AG04450 (cell line): Measurements from ENCODE around the gene VPS4B. TPM values are rescaled to one million over a fixed set of nuclear protein-coding genes. Genes with fewer than 3 reads are reported as not detected.

Experiments used
- CTCF ChIA-PET: fragments of 300-600, 350-600 bp; formaldehyde crosslinking; extraction: SDS; loops from one replicate; lab custom pipeline; 2022; ENCODE audit warnings: antibody characterized with exemption, inconsistent platforms; lab: Charles Lee
- POLR2A ChIA-PET: fragments of 350-600 bp; formaldehyde crosslinking; extraction: SDS; loops from one replicate; lab custom pipeline; 2021; ENCODE audit warnings: antibody characterized with exemption, inconsistent platforms; lab: Yijun Ruan, JAX
- DNase-seq: peaks from one replicate; pipeline ENCODE4 v3.0.0-alpha.2; 2011; ENCODE audit warnings: low read depth, low spot score
- H3K27ac ChIP-seq: one replicate; pipeline ENCODE4 v1.5.1; 2012; ENCODE audit warnings: low read depth, low read length, control low read depth
- H3K27me3 ChIP-seq: one replicate; pipeline ENCODE4 v1.6.0; 2012; ENCODE audit warnings: low read length; ENCODE audit not compliant: control insufficient read depth, insufficient read depth
- H3K4me3 ChIP-seq: 2 replicates; pipeline ENCODE4 v1.5.1; 2011; ENCODE audit warnings: mild to moderate bottlenecking, low read depth, low read length, control low read depth
- H3K9me3 ChIP-seq: 2 replicates; pipeline ENCODE4 v1.5.1; 2012; ENCODE audit warnings: low read length; ENCODE audit not compliant: control insufficient read depth, insufficient read depth
- polyA plus RNA-seq: library from polyadenylated mRNA; depleted of rRNA; stranded (reverse); fragments of >200 nt; gene quantifications from 2 replicates; pipeline ENCODE4 v1.2.3, GENCODE V29; 2011
- TF ChIP-seq, protein P1 (sequence below): IDR thresholded peaks from 2 replicates; pipeline ENCODE4 v1.5.1; 2011; ENCODE audit warnings: low read depth, low read length, control low read depth, inconsistent platforms

The VPS4B gene
- polyA plus RNA-seq, 1 experiment = 34.3 TPM

DNA sequence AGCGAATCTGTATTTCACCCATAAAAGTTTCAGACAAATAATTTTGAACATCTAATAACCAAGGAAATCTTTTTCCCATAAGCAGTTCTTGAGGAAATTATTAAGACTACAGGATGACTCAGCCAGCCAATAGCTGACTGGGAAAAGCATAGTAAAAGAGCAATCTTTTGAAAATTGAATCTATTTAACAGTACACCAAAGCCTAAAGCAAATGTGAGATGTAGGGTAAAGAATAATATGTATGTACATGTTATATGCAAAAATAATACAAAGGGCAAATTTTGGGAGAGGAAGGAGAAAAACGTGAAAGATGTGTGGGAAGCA, 42.7 kb downstream of the VPS4B start:
- CTCF ChIA-PET = no interaction called here
- Histone ChIP-seq H3K27me3 (no peaks in the 10 kb centered on the region), H3K27ac (no peak overlapping the region), H3K9me3 (peaks cover 9% of the 10 kb centered on the region), H3K4me3 (no peak overlapping the region)
- DNase-seq = no peak
- TF ChIP-seq, protein P1, sequence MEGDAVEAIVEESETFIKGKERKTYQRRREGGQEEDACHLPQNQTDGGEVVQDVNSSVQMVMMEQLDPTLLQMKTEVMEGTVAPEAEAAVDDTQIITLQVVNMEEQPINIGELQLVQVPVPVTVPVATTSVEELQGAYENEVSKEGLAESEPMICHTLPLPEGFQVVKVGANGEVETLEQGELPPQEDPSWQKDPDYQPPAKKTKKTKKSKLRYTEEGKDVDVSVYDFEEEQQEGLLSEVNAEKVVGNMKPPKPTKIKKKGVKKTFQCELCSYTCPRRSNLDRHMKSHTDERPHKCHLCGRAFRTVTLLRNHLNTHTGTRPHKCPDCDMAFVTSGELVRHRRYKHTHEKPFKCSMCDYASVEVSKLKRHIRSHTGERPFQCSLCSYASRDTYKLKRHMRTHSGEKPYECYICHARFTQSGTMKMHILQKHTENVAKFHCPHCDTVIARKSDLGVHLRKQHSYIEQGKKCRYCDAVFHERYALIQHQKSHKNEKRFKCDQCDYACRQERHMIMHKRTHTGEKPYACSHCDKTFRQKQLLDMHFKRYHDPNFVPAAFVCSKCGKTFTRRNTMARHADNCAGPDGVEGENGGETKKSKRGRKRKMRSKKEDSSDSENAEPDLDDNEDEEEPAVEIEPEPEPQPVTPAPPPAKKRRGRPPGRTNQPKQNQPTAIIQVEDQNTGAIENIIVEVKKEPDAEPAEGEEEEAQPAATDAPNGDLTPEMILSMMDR = no peak
- POLR2A ChIA-PET = no interaction called here

DNA sequence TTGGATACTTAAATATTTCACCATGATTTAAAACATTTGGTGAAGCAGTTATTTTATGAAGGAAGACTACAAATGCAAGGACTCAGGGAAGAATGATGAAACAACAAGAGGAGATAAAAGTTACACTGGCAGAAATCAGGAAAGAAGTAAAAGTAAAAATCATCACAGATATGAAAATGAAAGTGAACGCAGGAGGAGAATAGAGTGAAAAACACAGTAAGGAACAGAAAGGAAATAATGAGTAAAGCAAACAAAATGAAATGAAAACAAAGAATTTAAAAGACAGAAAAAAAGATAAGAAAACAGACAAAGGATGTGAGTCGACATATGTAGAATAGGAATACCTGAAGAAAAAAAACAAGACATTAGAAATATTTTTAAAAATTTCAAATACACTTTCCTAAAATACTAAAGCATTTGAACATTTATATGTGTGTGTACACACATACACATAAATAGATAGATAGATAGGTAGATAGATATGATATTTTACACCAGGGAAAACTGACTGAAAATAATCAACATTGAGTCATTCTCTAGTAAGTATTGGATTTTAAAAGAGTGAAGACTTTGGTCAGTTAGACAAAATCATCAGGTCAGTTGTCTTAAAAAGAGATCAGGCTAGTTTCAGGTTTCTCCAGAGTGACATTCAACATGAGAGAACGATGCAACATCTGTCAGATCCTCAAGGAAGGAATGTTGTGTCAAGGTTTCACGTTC, 43.2 kb downstream of the VPS4B start:
- ChIA-PET CTCF (interaction anchor here (0.7 kb wide), 1 partner anchor 362 kb away, joined by 6 read pairs; no protein-coding TSS in a partner anchor), POLR2A (no interaction called here)
- H3K9me3 ChIP-seq = peaks cover 9% of the 10 kb centered on the region
- H3K27me3 ChIP-seq = no peaks in the 10 kb centered on the region
- DNase-seq = no peak
- TF ChIP-seq, protein P1 = no peak
- no peak overlapping the region for H3K4me3 ChIP-seq
- no peak overlapping the region for H3K27ac ChIP-seq

DNA sequence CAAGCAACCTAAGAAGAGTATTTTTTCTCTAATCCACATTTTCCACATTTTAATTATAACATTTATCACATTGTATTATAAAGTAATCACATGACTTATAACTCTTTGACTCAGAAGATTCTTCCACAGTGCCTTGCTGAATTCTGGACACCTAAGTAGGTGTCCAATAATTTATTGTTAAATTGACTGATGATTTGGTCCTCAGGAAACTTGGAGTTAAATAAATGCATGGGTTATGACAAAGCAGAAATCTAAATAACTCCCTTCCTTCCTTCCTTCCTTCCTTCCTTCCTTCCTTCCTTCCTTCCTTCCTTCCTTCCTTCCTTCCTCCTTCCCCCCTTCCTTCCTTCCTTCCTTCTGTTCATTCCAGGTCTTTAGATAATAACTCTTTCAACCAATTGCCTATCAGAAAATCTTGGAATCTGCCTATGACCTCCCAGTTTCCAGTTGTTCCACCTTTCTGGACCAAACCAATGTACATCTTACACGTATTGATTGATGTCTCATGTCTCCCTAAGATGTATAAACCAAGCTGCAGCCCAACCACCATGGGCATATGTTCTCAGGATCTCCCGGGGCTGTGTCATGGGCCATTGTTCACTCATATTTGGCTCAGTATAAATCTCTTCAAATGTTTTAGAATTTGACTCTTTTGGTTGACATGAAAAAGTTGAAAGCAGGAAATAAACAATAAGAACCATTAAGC, 44.8 kb downstream of the VPS4B start:
- peaks cover 6% of the 10 kb centered on the region for H3K9me3 ChIP-seq
- H3K27me3 ChIP-seq = no peaks in the 10 kb centered on the region
- ChIA-PET POLR2A (no interaction called here), CTCF (interaction anchor here (0.6 kb wide), 1 partner anchor 55 kb away, joined by 3 read pairs; no protein-coding TSS in a partner anchor)
- TF ChIP-seq, protein P1 = no peak
- no peak for DNase-seq
- no peak overlapping the region for H3K4me3 ChIP-seq
- no peak overlapping the region for H3K27ac ChIP-seq

DNA sequence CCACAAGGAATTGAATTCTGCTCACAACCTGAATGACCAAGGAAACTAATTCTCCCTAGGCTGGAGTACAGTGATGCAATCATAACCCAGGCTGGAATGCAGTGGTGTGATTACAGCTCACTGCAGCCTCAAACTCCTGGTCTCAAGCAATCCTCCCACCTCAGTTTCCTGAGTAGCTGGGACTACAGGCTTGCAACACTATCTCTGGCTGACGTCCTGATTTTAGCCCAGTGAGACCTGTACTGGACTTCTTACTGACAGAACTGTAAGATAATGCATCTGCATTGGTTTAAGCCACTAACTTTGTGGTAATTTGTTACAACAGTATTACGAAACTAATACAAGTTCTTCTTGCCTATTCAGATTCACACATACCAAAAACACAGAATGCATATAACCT, 45.7 kb downstream of the VPS4B start:
- no peak for DNase-seq
- Histone ChIP-seq H3K27ac (no peak overlapping the region), H3K4me3 (no peak overlapping the region), H3K9me3 (peaks cover 6% of the 10 kb centered on the region), H3K27me3 (no peaks in the 10 kb centered on the region)
- CTCF ChIA-PET = interaction anchor here (0.5 kb wide), 1 partner anchor 62 kb away, joined by 3 read pairs; no protein-coding TSS in a partner anchor
- TF ChIP-seq, protein P1 = no peak
- POLR2A ChIA-PET = interaction anchor here (1.1 kb wide), 1 partner anchor 9 kb away, joined by 3 read pairs; no protein-coding TSS in a partner anchor

DNA sequence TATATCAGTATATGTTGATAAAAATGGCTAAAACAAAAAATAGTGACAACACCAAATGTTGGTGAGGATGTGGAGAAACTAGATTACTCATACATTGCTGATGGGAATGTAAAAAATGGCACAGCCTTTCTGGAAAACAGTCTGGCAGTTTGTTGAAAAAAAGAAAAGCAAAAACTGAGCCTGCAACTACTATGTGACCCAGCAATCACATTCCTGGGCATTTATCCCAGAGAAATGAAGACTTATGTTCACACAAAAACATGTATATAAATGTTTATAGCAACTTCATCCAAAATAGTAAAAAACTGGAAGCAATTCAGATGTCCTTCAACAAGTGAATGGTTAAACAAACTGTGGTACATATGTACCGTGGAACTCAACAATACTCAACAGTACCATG, 47.7 kb downstream of the VPS4B start:
- ChIA-PET CTCF (no interaction called here), POLR2A (no interaction called here)
- H3K4me3 ChIP-seq = no peak overlapping the region
- H3K9me3 ChIP-seq = peaks cover 6% of the 10 kb centered on the region
- H3K27ac ChIP-seq = no peak overlapping the region
- peak; percentile 20 for DNase-seq
- H3K27me3 ChIP-seq = no peaks in the 10 kb centered on the region
- TF ChIP-seq, protein P1 = no peak
